MM.1S (cell line): Measurements from ENCODE around the gene TYW1B.
"Not testable (repeated sequence)": the region's sequence is repeated elsewhere in the genome, so short reads cannot be mapped to it uniquely, and the experiment has no call there.

Source experiments
- CTCF ChIP-seq: fragments of 300-600 bp; sonication (generic); IDR thresholded peaks from 2 replicates; pipeline ENCODE4 v1.5.1; 2016; ENCODE audit warnings: antibody characterized with exemption, low read length, mixed read lengths
- EZH2 ChIP-seq: fragments of 300-600 bp; sonication (generic); optimal IDR thresholded peaks from 2 replicates; pipeline ENCODE3; 2017; ENCODE audit warnings: low read depth, mild to moderate bottlenecking, antibody characterized with exemption, low read length, mixed read lengths

GRCh38 chr7:72676086-72676690 lies 151.8 kb downstream of the TYW1B start:
- TF ChIP-seq CTCF, EZH2: not testable (repeated sequence)
